ENCODE results near the gene DOCK10.
A peak's percentile ranks its signal among the peaks of the same experiment; 100 is the strongest.

The DOCK10 gene

GRCh38 chr2:225041207-225041850 is 939 bp downstream of the DOCK10 start:
- DNase-seq (ENCODE audit: low spot score): peak; percentile 75

GRCh38 chr2:225040856-225041206 is 1.4 kb downstream of the DOCK10 start:
- peak; percentile 52 for DNase-seq (ENCODE audit: low spot score)

- DNase-seq (ENCODE audit: low spot score): no peak
These were observed 2.1 kb downstream of the DOCK10 start for GRCh38 chr2:225040142-225040541.

GRCh38 chr2:225038231-225038523 is 4.1 kb downstream of the DOCK10 start:
- DNase-seq (ENCODE audit: low spot score): no peak

GRCh38 chr2:225037415-225038230 is 4.6 kb downstream of the DOCK10 start:
- DNase-seq (ENCODE audit: low spot score): peak; percentile 35

GRCh38 chr2:225036431-225036830 is 5.8 kb downstream of the DOCK10 start:
- DNase-seq (ENCODE audit: low spot score): no peak

GRCh38 chr2:225033440-225034318 is 8.6 kb downstream of the DOCK10 start:
- no peak for DNase-seq (ENCODE audit: low spot score)

GRCh38 chr2:225032246-225032645 is 10.0 kb downstream of the DOCK10 start:
- DNase-seq (ENCODE audit: low spot score): no peak

GRCh38 chr2:225031599-225031998 is 10.7 kb downstream of the DOCK10 start:
- no peak for DNase-seq (ENCODE audit: low spot score)

- DNase-seq (ENCODE audit: low spot score): no peak
These were observed 11.4 kb downstream of the DOCK10 start for GRCh38 chr2:225030893-225031292.

- no peak for DNase-seq (ENCODE audit: low spot score)
These were observed 12.1 kb downstream of the DOCK10 start for GRCh38 chr2:225030203-225030602.

- no peak for DNase-seq (ENCODE audit: low spot score)
These were observed 13.7 kb downstream of the DOCK10 start for GRCh38 chr2:225028572-225028971.

GRCh38 chr2:225027061-225027762 is 15.1 kb downstream of the DOCK10 start:
- DNase-seq (ENCODE audit: low spot score): no peak

- DNase-seq (ENCODE audit: low spot score): no peak
These were observed 16.2 kb downstream of the DOCK10 start for GRCh38 chr2:225025917-225026571.

GRCh38 chr2:225022188-225022587 is 20.1 kb downstream of the DOCK10 start:
- no peak for DNase-seq (ENCODE audit: low spot score)

- no peak for DNase-seq (ENCODE audit: low spot score)
These were observed 22.0 kb downstream of the DOCK10 start for GRCh38 chr2:225020168-225020849.

- no peak for DNase-seq (ENCODE audit: low spot score)
These were observed 23.2 kb downstream of the DOCK10 start for GRCh38 chr2:225019105-225019504.

- DNase-seq (ENCODE audit: low spot score): no peak
These were observed 24.6 kb downstream of the DOCK10 start for GRCh38 chr2:225017713-225018112.

- DNase-seq (ENCODE audit: low spot score): no peak
These were observed 25.1 kb downstream of the DOCK10 start for GRCh38 chr2:225017098-225017685.

- DNase-seq (ENCODE audit: low spot score): no peak
These were observed 28.6 kb downstream of the DOCK10 start for GRCh38 chr2:225013425-225014365.

Data from activated CD4-positive, alpha-beta T cell treated with anti-CD3 and anti-CD28 coated beads, Interleukin-2, Interleukin-4, amounts not matched to agents 100 ng/mL and 50 ng/mL, durations not matched to agents 16 hours and 8 hours (primary cell).